ENCODE data around the gene STAP1. TPM values are rescaled to one million over a fixed set of nuclear protein-coding genes. Genes with fewer than 3 reads are reported as not detected.
A peak's percentile ranks its signal among the peaks of the same experiment; 100 is the strongest.
"Not testable (repeated sequence)": the region's sequence is repeated elsewhere in the genome, so short reads cannot be mapped to it uniquely, and the experiment has no call there.

The STAP1 gene, protein sequence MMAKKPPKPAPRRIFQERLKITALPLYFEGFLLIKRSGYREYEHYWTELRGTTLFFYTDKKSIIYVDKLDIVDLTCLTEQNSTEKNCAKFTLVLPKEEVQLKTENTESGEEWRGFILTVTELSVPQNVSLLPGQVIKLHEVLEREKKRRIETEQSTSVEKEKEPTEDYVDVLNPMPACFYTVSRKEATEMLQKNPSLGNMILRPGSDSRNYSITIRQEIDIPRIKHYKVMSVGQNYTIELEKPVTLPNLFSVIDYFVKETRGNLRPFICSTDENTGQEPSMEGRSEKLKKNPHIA
- total RNA-seq = 19.2 and 19.7 TPM in 2 replicates

GRCh38 chr4:67558493-67558892, at the start of gene STAP1:
TSS of gene STAP1 (plus strand) at chr4:67558727. CDS start at chr4:67558810, 83 bp downstream.
- Mint-ChIP-seq H3K36me3 (ENCODE audit: low read depth) (peaks cover 15% of the 10 kb centered on the region), H3K4me1 (ENCODE audit: low read depth) (peaks cover 51% of the 10 kb centered on the region), H3K27ac (peak within 1 kb of the TSS; percentile 94), H3K9me3 (no peaks in the 10 kb centered on the region), H3K4me3 (peak within 1 kb of the TSS; percentile 95), H3K27me3 (ENCODE audit: insufficient read depth) (no peaks in the 10 kb centered on the region)
- peak; percentile 42 for DNase-seq (ENCODE audit: low spot score)
- intact Hi-C loops (cut with micrococcal nuclease) = loop anchor here (1.0 kb wide), 1 partner anchor 13 kb away; the partner anchor contains the start of gene CENPC

- H3K27me3 Mint-ChIP-seq (ENCODE audit: insufficient read depth) = no peaks in the 10 kb centered on the region
- DNase-seq (ENCODE audit: low spot score) = no peak
- no peak overlapping the region for H3K27ac Mint-ChIP-seq
- H3K4me1 Mint-ChIP-seq (ENCODE audit: low read depth) = peaks cover 26% of the 10 kb centered on the region
- H3K9me3 Mint-ChIP-seq = no peaks in the 10 kb centered on the region
- H3K4me3 Mint-ChIP-seq = no peak overlapping the region
- intact Hi-C loops (cut with micrococcal nuclease) = no loop called here
- peaks cover 59% of the 10 kb centered on the region for H3K36me3 Mint-ChIP-seq (ENCODE audit: low read depth)
These were observed 46.0 kb upstream of the STAP1 start for GRCh38 chr4:67512501-67512900.

DNA sequence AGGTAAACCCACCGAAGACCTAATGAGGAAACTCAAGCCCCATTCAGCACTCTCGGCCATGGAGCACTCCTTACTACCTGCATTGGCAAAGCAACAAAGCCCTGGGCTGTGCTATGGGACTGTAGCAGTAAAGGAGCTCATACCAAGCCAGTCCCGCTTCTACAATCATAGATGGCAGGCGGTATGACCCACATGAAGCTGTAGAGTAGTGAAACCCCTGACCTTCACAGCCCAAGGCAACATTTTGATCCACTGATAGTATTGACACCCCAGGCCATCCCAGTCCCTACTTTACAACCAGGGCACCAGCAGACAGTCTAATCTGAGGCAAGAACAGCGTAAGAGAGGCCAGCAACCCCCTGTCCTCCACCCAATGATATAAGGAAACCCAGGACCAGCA, 38.4 kb upstream of the STAP1 start:
- intact Hi-C loops (cut with micrococcal nuclease) = loop anchor here (5.0 kb wide), 1 partner anchor 827 kb away; no protein-coding TSS in a partner anchor
- Mint-ChIP-seq H3K27ac (peak overlapping the region; percentile 0), H3K9me3 (peaks cover 19% of the 10 kb centered on the region), H3K4me3 (no peak overlapping the region), H3K4me1 (ENCODE audit: low read depth) (peaks cover 52% of the 10 kb centered on the region), H3K27me3 (ENCODE audit: insufficient read depth) (no peaks in the 10 kb centered on the region), H3K36me3 (ENCODE audit: low read depth) (peaks cover 45% of the 10 kb centered on the region)
- DNase-seq (ENCODE audit: low spot score) = no peak

DNA sequence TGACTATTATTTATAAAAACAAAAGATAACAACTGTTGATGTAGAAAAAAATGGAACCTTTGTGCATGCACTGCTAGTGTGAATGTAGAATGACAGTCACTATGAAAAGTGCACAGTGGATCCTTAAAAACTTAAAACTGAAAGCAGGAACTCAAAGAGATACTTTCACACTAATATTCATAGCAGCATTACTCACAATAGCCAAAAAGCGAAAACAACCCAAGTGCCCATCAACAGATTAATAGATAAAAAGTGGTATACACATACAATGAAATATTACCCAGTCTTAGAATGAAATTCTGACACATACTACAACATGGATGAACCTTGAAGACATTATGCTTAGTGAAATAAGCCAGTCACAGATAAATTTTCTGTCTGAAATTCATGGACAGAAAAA, 37.0 kb upstream of the STAP1 start:
- H3K27ac Mint-ChIP-seq = peak overlapping the region; percentile 68
- intact Hi-C loops (cut with micrococcal nuclease) = loop anchor here (1.0 to 5.0 kb wide), 2 partner anchors 60 to 826 kb away; no protein-coding TSS in a partner anchor

GRCh38 chr4:67522230-67522629, 36.3 kb upstream of the STAP1 start:
- Mint-ChIP-seq H3K4me1 (ENCODE audit: low read depth) (peaks cover 65% of the 10 kb centered on the region), H3K4me3 (peak overlapping the region; percentile 19)
- intact Hi-C loops (cut with micrococcal nuclease) = loop anchor here (5.0 kb wide), 1 partner anchor 825 kb away; no protein-coding TSS in a partner anchor

More for the DNA sequence above, 37.0 kb upstream of the STAP1 start:
- no peak overlapping the region for H3K4me3 Mint-ChIP-seq
- H3K27me3 Mint-ChIP-seq (ENCODE audit: insufficient read depth) = no peaks in the 10 kb centered on the region
- H3K4me1 Mint-ChIP-seq (ENCODE audit: low read depth) = peaks cover 62% of the 10 kb centered on the region
- H3K36me3 Mint-ChIP-seq (ENCODE audit: low read depth) = peaks cover 52% of the 10 kb centered on the region
- no peak for DNase-seq (ENCODE audit: low spot score)
- peaks cover 27% of the 10 kb centered on the region for H3K9me3 Mint-ChIP-seq

GRCh38 chr4:67522851-67523671, 35.5 kb upstream of the STAP1 start:
- DNase-seq (ENCODE audit: low spot score) = no peak
- Mint-ChIP-seq H3K9me3 (peaks cover 29% of the 10 kb centered on the region), H3K4me1 (ENCODE audit: low read depth) (peaks cover 65% of the 10 kb centered on the region), H3K36me3 (ENCODE audit: low read depth) (peaks cover 55% of the 10 kb centered on the region), H3K27ac (peak overlapping the region; percentile 92), H3K27me3 (ENCODE audit: insufficient read depth) (no peaks in the 10 kb centered on the region), H3K4me3 (peak overlapping the region; percentile 19)
- intact Hi-C loops (cut with micrococcal nuclease) = loop anchor here (1.0 to 5.0 kb wide), 3 partner anchors 22 to 824 kb away; partner anchors contain the start of gene CENPC

More at GRCh38 chr4:67522230-67522629, 36.3 kb upstream of the STAP1 start:
- Mint-ChIP-seq H3K27ac (peak overlapping the region; percentile 92), H3K36me3 (ENCODE audit: low read depth) (peaks cover 54% of the 10 kb centered on the region), H3K9me3 (peaks cover 29% of the 10 kb centered on the region), H3K27me3 (ENCODE audit: insufficient read depth) (no peaks in the 10 kb centered on the region)
- no peak for DNase-seq (ENCODE audit: low spot score)

DNA sequence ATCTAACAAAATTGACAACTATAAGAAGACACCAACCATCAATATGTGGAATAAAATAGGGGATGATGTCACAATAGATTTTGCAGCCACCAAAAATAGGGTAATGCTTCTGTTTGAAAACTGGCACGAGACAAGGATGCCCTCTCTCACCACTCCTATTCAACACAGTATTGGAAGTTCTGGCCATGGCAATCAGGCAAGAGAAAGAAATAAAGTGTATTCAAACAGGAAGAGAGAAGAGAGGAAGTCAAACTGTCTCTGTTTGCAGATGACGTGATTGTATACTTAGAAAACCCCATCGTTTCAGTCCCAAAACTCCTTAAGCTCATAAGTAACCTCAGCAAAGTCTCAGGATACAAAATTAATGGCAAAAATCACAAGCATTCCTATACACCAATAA, 34.4 kb upstream of the STAP1 start:
- Mint-ChIP-seq H3K4me3 (peak overlapping the region; percentile 47), H3K36me3 (ENCODE audit: low read depth) (peaks cover 59% of the 10 kb centered on the region), H3K4me1 (ENCODE audit: low read depth) (peaks cover 65% of the 10 kb centered on the region), H3K9me3 (peaks cover 29% of the 10 kb centered on the region), H3K27ac (peak overlapping the region; percentile 92)
- not testable (repeated sequence) for DNase-seq (ENCODE audit: low spot score); H3K27me3 Mint-ChIP-seq (ENCODE audit: insufficient read depth)
- intact Hi-C loops (cut with micrococcal nuclease) = loop anchor here (2.0 to 5.0 kb wide), 2 partner anchors 725 to 823 kb away; no protein-coding TSS in a partner anchor

DNA sequence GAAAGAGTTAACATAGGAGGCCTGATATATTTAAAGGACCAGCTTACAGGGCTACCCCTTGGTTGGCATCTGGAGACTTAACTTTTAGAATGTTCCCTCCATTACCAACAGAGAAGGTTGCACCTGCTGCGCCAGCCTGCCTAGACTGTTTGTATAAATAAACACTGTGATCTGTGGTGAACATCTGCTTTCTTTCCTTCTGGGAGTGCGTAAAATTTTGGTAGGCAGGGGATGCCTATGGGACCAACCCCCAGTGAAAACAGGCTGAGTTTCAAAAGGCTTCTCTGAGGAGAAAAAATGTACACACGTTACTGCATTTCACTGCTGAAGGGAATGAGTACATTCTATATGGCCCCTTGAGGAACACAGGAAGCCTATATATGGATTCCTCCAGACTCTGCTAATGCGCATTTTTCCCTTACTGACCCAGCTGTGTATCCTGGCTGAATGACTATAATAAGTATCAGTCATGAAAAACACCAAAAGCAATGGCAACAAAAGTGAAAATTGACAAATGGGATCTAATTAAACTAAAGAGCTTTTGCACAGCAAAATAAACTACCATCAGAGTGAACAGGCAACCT, 27.1 kb upstream of the STAP1 start:
- peaks cover 12% of the 10 kb centered on the region for H3K9me3 Mint-ChIP-seq
- H3K36me3 Mint-ChIP-seq (ENCODE audit: low read depth) = peaks cover 71% of the 10 kb centered on the region
- no peak for DNase-seq (ENCODE audit: low spot score)
- no peak overlapping the region for H3K4me3 Mint-ChIP-seq
- no peaks in the 10 kb centered on the region for H3K27me3 Mint-ChIP-seq (ENCODE audit: insufficient read depth)
- intact Hi-C loops (cut with micrococcal nuclease) = no loop called here
- H3K27ac Mint-ChIP-seq = peak overlapping the region; percentile 55
- peaks cover 17% of the 10 kb centered on the region for H3K4me1 Mint-ChIP-seq (ENCODE audit: low read depth)

DNA sequence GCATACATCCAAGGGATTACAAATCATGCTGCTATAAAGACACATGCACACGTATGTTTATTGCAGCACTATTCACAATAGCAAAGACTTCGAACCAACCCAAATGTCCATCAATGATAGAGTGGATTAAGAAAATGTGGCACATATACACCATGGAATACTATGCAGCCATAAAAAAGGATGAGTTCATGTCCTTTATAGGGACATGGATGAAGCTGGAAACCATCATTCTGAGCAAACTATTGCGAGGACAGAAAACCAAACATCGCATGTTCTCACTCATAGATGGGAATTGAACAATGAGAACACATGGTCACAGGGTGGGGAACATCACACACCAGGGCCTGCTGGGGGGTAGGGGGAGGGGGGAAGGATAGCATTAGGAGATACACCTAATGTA, 26.1 kb upstream of the STAP1 start:
- DNase-seq (ENCODE audit: low spot score); H3K27ac Mint-ChIP-seq; H3K9me3 Mint-ChIP-seq; H3K4me3 Mint-ChIP-seq; H3K4me1 Mint-ChIP-seq (ENCODE audit: low read depth); H3K27me3 Mint-ChIP-seq (ENCODE audit: insufficient read depth); intact Hi-C loops (cut with micrococcal nuclease): not testable (repeated sequence)
- peaks cover 64% of the 10 kb centered on the region for H3K36me3 Mint-ChIP-seq (ENCODE audit: low read depth)

- no peak for DNase-seq (ENCODE audit: low spot score)
- H3K27ac Mint-ChIP-seq = no peak overlapping the region
- peaks cover 10% of the 10 kb centered on the region for H3K4me1 Mint-ChIP-seq (ENCODE audit: low read depth)
- peaks cover 65% of the 10 kb centered on the region for H3K36me3 Mint-ChIP-seq (ENCODE audit: low read depth)
- no peaks in the 10 kb centered on the region for H3K27me3 Mint-ChIP-seq (ENCODE audit: insufficient read depth)
- no peak overlapping the region for H3K4me3 Mint-ChIP-seq
- peaks cover 9% of the 10 kb centered on the region for H3K9me3 Mint-ChIP-seq
- intact Hi-C loops (cut with micrococcal nuclease) = no loop called here
These were observed 25.4 kb upstream of the STAP1 start for GRCh38 chr4:67533112-67533511.

- no peak overlapping the region for H3K4me3 Mint-ChIP-seq
- H3K9me3 Mint-ChIP-seq = peaks cover 9% of the 10 kb centered on the region
- peaks cover 71% of the 10 kb centered on the region for H3K36me3 Mint-ChIP-seq (ENCODE audit: low read depth)
- no peak for DNase-seq (ENCODE audit: low spot score)
- intact Hi-C loops (cut with micrococcal nuclease) = loop anchor here (1.0 kb wide), 1 partner anchor 9 kb away; no protein-coding TSS in a partner anchor
- peaks cover 13% of the 10 kb centered on the region for H3K4me1 Mint-ChIP-seq (ENCODE audit: low read depth)
- H3K27me3 Mint-ChIP-seq (ENCODE audit: insufficient read depth) = no peaks in the 10 kb centered on the region
- H3K27ac Mint-ChIP-seq = no peak overlapping the region
These were observed 23.2 kb upstream of the STAP1 start for GRCh38 chr4:67535280-67535840.

DNA sequence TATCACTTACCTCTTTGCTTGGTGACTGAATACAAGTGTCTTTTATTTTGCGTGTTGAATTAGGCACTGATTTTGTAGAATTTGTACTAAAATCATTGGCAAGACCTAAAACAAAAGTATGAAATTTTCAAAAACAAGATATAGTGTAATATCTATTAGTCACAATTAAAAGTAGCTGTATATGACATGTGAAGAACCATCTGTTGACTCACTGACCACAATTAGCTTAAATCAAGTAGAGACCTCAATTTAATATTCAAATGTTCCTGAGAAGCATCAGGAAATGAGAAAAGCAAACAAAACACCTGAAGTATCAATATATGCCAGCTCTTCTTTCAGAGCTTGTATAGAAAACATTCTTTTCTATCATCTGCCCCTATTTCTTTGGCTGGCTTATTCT, 18.7 kb upstream of the STAP1 start:
- Mint-ChIP-seq H3K27me3 (ENCODE audit: insufficient read depth) (no peaks in the 10 kb centered on the region), H3K9me3 (no peaks in the 10 kb centered on the region), H3K27ac (no peak overlapping the region), H3K4me3 (no peak overlapping the region), H3K4me1 (ENCODE audit: low read depth) (peaks cover 42% of the 10 kb centered on the region), H3K36me3 (ENCODE audit: low read depth) (peaks cover 55% of the 10 kb centered on the region)
- no peak for DNase-seq (ENCODE audit: low spot score)
- intact Hi-C loops (cut with micrococcal nuclease) = no loop called here
